Measurements from ENCODE around the gene DCAF17. TPM values are rescaled to one million over a fixed set of nuclear protein-coding genes. Genes with fewer than 3 reads are reported as not detected.
A peak's percentile ranks its signal among the peaks of the same experiment; 100 is the strongest.

The DCAF17 gene
- total and polyA plus RNA-seq, 2 of the 13 experiments (the other 11 are each of a cell fraction or from before 2014, with no cell fraction given): 13.7 to 30.0 TPM

DNA sequence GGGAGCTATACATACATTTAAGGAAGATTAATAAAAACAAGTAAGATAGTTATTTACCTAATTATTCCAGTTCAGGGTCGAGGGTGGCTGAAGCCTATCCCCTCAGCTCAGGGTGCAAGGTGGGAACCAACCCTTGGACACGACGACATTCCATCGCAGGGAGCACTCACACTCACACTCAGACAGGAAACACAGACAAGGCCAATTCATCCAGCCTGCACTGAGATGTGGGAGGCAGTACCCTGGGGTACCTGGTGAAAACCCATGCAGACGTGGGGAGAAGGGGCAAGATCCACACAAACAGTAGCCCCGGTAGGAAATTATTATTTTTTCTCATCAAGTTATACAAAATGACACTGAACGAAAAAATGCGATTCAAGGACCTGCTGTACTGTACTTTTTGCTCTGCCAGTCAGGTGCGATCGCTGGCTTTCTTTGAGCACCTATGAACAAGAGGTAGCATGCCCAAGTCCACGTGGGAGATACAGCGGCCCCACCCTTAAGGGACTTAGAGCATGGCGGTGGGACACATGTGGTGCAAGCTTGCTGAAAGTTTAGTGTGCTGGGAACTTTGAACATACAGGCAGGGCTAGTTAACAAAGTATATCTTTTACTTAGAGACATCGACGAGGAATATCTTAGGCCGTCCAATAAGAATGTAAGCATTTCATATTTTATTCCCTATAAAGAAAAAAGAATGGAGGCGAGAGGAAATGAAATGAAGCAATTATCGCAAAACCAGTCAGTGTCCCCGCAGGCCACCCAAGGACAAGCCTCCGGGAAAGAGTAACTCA, 860 bp upstream of the DCAF17 start (continued):
- TF ChIP-seq, protein P1, sequence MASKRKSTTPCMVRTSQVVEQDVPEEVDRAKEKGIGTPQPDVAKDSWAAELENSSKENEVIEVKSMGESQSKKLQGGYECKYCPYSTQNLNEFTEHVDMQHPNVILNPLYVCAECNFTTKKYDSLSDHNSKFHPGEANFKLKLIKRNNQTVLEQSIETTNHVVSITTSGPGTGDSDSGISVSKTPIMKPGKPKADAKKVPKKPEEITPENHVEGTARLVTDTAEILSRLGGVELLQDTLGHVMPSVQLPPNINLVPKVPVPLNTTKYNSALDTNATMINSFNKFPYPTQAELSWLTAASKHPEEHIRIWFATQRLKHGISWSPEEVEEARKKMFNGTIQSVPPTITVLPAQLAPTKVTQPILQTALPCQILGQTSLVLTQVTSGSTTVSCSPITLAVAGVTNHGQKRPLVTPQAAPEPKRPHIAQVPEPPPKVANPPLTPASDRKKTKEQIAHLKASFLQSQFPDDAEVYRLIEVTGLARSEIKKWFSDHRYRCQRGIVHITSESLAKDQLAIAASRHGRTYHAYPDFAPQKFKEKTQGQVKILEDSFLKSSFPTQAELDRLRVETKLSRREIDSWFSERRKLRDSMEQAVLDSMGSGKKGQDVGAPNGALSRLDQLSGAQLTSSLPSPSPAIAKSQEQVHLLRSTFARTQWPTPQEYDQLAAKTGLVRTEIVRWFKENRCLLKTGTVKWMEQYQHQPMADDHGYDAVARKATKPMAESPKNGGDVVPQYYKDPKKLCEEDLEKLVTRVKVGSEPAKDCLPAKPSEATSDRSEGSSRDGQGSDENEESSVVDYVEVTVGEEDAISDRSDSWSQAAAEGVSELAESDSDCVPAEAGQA (IDR thresholded peaks at IDR 0.05; ENCODE audit: low read depth): no peak
- TF ChIP-seq, protein P1 (CRISPR knock-in tag; IDR thresholded peaks at IDR 0.05; ENCODE audit: borderline replicate concordance): 0 out of 2 replicates have a peak, but pooled peaks have one; percentile 35
- TF ChIP-seq ZNF839 (CRISPR knock-in tag; IDR thresholded peaks at IDR 0.05; ENCODE audit: borderline replicate concordance) (peak; percentile 70; the same call in 1 of the 2 replicates), PHB2 (IDR thresholded peaks at IDR 0.05; ENCODE audit: partially characterized antibody) (no peak), ZNF607 (CRISPR knock-in tag; IDR thresholded peaks at IDR 0.05; ENCODE audit: borderline replicate concordance) (no peak), ZNF441 (CRISPR knock-in tag; IDR thresholded peaks at IDR 0.05; ENCODE audit: borderline replicate concordance) (peak; percentile 32; the same call in 1 of the 2 replicates), ZNF569 (CRISPR knock-in tag; IDR thresholded peaks at IDR 0.05; ENCODE audit: borderline replicate concordance) (no peak; the same call in 1 of the 2 replicates), AGO2 (optimal IDR thresholded peaks at IDR 0.05; ENCODE audit: low read depth, low read length) (no peak), POLR2AphosphoS2 (IDR thresholded peaks at IDR 0.05; ENCODE audit: low read depth, low read length) (no peak), ZNF20 (CRISPR knock-in tag; IDR thresholded peaks at IDR 0.05) (no peak), HDAC1 (CRISPR knock-in tag; IDR thresholded peaks at IDR 0.05) (no peak), STAT5B (CRISPR knock-in tag; IDR thresholded peaks at IDR 0.05) (no peak), XRCC5 (optimal IDR thresholded peaks at IDR 0.05; ENCODE audit: low read length) (no peak), ZNF724P (CRISPR knock-in tag; IDR thresholded peaks at IDR 0.05; ENCODE audit: borderline replicate concordance) (no peak), AFF4 (CRISPR knock-in tag; IDR thresholded peaks at IDR 0.05) (no peak), BRD4 (CRISPR knock-in tag; IDR thresholded peaks at IDR 0.05) (0 out of 2 replicates have a peak, but pooled peaks have one; percentile 64), GFI1 (CRISPR knock-in tag; IDR thresholded peaks at IDR 0.05; ENCODE audit: borderline replicate concordance) (no peak)
- TF ChIP-seq, protein P2, sequence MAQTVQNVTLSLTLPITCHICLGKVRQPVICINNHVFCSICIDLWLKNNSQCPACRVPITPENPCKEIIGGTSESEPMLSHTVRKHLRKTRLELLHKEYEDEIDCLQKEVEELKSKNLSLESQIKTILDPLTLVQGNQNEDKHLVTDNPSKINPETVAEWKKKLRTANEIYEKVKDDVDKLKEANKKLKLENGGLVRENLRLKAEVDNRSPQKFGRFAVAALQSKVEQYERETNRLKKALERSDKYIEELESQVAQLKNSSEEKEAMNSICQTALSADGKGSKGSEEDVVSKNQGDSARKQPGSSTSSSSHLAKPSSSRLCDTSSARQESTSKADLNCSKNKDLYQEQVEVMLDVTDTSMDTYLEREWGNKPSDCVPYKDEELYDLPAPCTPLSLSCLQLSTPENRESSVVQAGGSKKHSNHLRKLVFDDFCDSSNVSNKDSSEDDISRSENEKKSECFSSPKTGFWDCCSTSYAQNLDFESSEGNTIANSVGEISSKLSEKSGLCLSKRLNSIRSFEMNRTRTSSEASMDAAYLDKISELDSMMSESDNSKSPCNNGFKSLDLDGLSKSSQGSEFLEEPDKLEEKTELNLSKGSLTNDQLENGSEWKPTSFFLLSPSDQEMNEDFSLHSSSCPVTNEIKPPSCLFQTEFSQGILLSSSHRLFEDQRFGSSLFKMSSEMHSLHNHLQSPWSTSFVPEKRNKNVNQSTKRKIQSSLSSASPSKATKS (CRISPR knock-in tag; IDR thresholded peaks at IDR 0.05): no peak
